Trophoblast cell (in vitro differentiated cells and primary cell): ENCODE results near the gene TSPAN5.

Source experiments
- DNase-seq, 2 donors: peaks; one replicate each; pipeline ENCODE4 v3.0.0-alpha.2; 2016
- H2AFZ ChIP-seq: 2 replicates; pipeline ENCODE4 v1.6.1; 2013; ENCODE audit warnings: low read length, moderate library complexity, mild to moderate bottlenecking; ENCODE audit not compliant: insufficient read depth, poor library complexity
- H2AK5ac ChIP-seq: 2 replicates; pipeline ENCODE4 v1.6.1; 2013; ENCODE audit warnings: mild to moderate bottlenecking, low read length
- H2BK120ac ChIP-seq: 2 replicates; pipeline ENCODE4 v1.6.1; 2013; ENCODE audit warnings: low read length, mild to moderate bottlenecking, moderate library complexity; ENCODE audit not compliant: insufficient read depth, poor library complexity
- H2BK12ac ChIP-seq: 2 replicates; pipeline ENCODE4 v1.6.1; 2013; ENCODE audit warnings: mild to moderate bottlenecking, low read length, moderate library complexity
- H2BK5ac ChIP-seq: 2 replicates; pipeline ENCODE4 v1.6.1; 2013; ENCODE audit warnings: low read length, low read depth, moderate library complexity, mild to moderate bottlenecking; ENCODE audit not compliant: poor library complexity
- H3K14ac ChIP-seq: 2 replicates; pipeline ENCODE4 v1.6.1; 2013; ENCODE audit warnings: mild to moderate bottlenecking, low read length
- H3K18ac ChIP-seq: 2 replicates; pipeline ENCODE4 v1.6.1; 2013; ENCODE audit warnings: mild to moderate bottlenecking, low read length
- H3K23ac ChIP-seq: 2 replicates; pipeline ENCODE4 v1.6.1; 2013; ENCODE audit warnings: low read length
- H3K27ac ChIP-seq: 2 replicates; pipeline ENCODE4 v1.5.1; 2013; ENCODE audit warnings: low read depth, mild to moderate bottlenecking, inconsistent platforms, low read length, moderate library complexity
- H3K27me3 ChIP-seq: 2 replicates; pipeline ENCODE4 v1.6.1; 2013; ENCODE audit warnings: inconsistent platforms, mild to moderate bottlenecking, low read length, moderate library complexity; ENCODE audit not compliant: insufficient read depth
- H3K36me3 ChIP-seq, 2 experiments: 1 replicate in 1 of 2; 2 replicates in 1 of 2; pipeline ENCODE4 v1.6.1; 2013; ENCODE audit warnings: low read length in 2 of 2, mild to moderate bottlenecking in 2 of 2, moderate library complexity in 1 of 2; ENCODE audit not compliant: insufficient read depth in 2 of 2, control insufficient read depth in 1 of 2
- H3K4ac ChIP-seq: 2 replicates; pipeline ENCODE4 v1.6.1; 2013; ENCODE audit warnings: low read depth, mild to moderate bottlenecking, low read length, moderate library complexity
- H3K4me1 ChIP-seq, 2 experiments: 1 replicate in 1 of 2; 2 replicates in 1 of 2; pipeline ENCODE4 v1.6.1; 2013; ENCODE audit warnings: low read length in 2 of 2, mild to moderate bottlenecking in 2 of 2, moderate library complexity in 1 of 2; ENCODE audit not compliant: insufficient read depth in 2 of 2, control insufficient read depth in 1 of 2
- H3K4me2 ChIP-seq: 2 replicates; pipeline ENCODE4 v1.6.1; 2013; ENCODE audit warnings: inconsistent platforms, mild to moderate bottlenecking, low read length, moderate library complexity
- H3K4me3 ChIP-seq: 2 replicates; pipeline ENCODE4 v1.5.1; 2013; ENCODE audit warnings: mild to moderate bottlenecking, low read depth, low read length, inconsistent platforms
- H3K79me1 ChIP-seq: one replicate; pipeline ENCODE4 v1.6.1; 2013; ENCODE audit warnings: low read length
- H3K79me2 ChIP-seq: 2 replicates; pipeline ENCODE4 v1.6.1; 2013; ENCODE audit warnings: low read length, mild to moderate bottlenecking; ENCODE audit not compliant: control insufficient read depth, insufficient read depth, poor library complexity
- H3K9ac ChIP-seq: 2 replicates; pipeline ENCODE4 v1.6.1; 2013; ENCODE audit warnings: mild to moderate bottlenecking, low read length
- H3K9me3 ChIP-seq: 2 replicates; pipeline ENCODE4 v1.6.1; 2013; ENCODE audit warnings: low read depth, mild to moderate bottlenecking, control low read depth, inconsistent platforms, low read length; ENCODE audit not compliant: insufficient read depth
- H4K12ac ChIP-seq: 2 replicates; pipeline ENCODE4 v1.6.1; 2013; ENCODE audit warnings: low read depth, mild to moderate bottlenecking, low read length, moderate library complexity
- H4K8ac ChIP-seq: 2 replicates; pipeline ENCODE4 v1.6.1; 2013; ENCODE audit warnings: low read depth, mild to moderate bottlenecking, low read length, moderate library complexity
- H4K91ac ChIP-seq: one replicate; pipeline ENCODE4 v1.6.1; 2013; ENCODE audit warnings: low read depth, mild to moderate bottlenecking, low read length, moderate library complexity
- WGBS: extraction: QIAGEN DNeasy Blood & Tissue Kit; methylation state at CpG from one replicate; pipeline ENCODE4 v1.1.7; 2013; ENCODE audit warnings: missing lambda C conversion rate; ENCODE audit not compliant: insufficient read length, insufficient coverage; ENCODE audit errors: extremely low coverage; 5-methylcytosine and 5-hydroxymethylcytosine counted together

Gene TSPAN5

DNA sequence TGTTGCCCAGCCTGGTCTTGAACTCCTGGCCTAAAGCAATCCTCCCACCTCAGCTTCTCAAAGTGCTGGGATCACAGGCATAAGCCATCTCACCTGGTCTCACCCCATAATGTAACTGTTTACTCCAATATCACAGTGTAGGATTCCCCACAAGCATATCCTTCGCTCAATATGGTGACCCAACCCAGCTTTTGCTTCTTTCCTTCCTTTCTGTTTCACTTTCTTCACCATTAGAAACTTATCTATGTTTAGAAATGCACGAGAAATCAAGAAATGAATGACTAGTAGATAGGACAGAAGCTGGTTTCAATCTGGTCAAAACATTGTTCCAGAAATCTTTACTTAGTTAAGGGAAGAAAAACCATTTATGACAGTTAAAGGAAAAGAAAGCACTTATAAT is 18.9 kb downstream of the TSPAN5 start:
- Histone ChIP-seq H3K18ac (no peak overlapping the region), H3K14ac (no peak overlapping the region), H2AK5ac (no peak overlapping the region), H3K9me3 (no peaks in the 10 kb centered on the region), H2AFZ (no peak overlapping the region), H3K23ac (no peak overlapping the region), H2BK120ac (no peak overlapping the region), H3K27ac (no peak overlapping the region), H4K8ac (no peak overlapping the region), H3K79me1 (no peaks in the 10 kb centered on the region), H3K27me3 (no peaks in the 10 kb centered on the region), H2BK5ac (no peak overlapping the region), H3K79me2 (no peaks in the 10 kb centered on the region), H3K4ac (no peak overlapping the region), H3K4me2 (no peak overlapping the region), H2BK12ac (no peak overlapping the region), H3K9ac (no peak overlapping the region), H3K4me1 (no peaks in the 10 kb centered on the region), H4K12ac (no peak overlapping the region), H3K36me3 (no peaks in the 10 kb centered on the region), H4K91ac (no peak overlapping the region), H3K4me3 (no peak overlapping the region)
- no peak for DNase-seq
- no CpG with 5 or more reads among the region's 2 CpGs for WGBS

DNA sequence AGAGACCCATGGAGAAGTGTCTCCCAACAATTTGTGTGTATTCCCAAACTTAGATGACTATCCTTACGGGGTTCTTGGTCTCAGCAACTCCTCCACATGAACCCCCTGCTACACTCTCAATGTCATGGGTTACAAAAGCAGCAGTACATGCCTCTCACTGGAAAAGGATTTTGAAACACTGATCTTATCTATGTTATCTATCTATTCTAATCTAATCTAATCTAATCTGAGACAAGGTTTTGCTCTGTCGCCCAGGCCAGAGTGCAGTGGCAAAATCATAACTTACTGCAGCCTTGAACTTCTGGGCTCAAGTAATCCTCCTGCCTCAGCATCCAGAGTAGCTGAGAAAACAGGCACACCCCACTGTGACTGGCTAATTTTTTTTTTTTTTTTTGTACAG is 19.3 kb downstream of the TSPAN5 start:
- DNase-seq, result peak in 1 of 2 donors; percentile 80
- no peaks in the 10 kb centered on the region for H3K36me3 ChIP-seq
- H4K8ac ChIP-seq, result no peak overlapping the region
- no peak overlapping the region for H3K4me2 ChIP-seq
- H4K12ac ChIP-seq, result no peak overlapping the region
- no peaks in the 10 kb centered on the region for H3K9me3 ChIP-seq
- H3K14ac ChIP-seq, result no peak overlapping the region
- no peaks in the 10 kb centered on the region for H3K79me2 ChIP-seq
- no peak overlapping the region for H4K91ac ChIP-seq
- no peak overlapping the region for H2AK5ac ChIP-seq
- WGBS, result no CpG with 5 or more reads among the region's 2 CpGs
- no peak overlapping the region for H3K18ac ChIP-seq
- no peaks in the 10 kb centered on the region for H3K4me1 ChIP-seq
- H3K9ac ChIP-seq, result no peak overlapping the region
- H3K4ac ChIP-seq, result no peak overlapping the region
- H3K27ac ChIP-seq, result no peak overlapping the region
- no peak overlapping the region for H2BK12ac ChIP-seq
- no peak overlapping the region for H2AFZ ChIP-seq
- H3K79me1 ChIP-seq, result no peaks in the 10 kb centered on the region
- H2BK5ac ChIP-seq, result no peak overlapping the region
- H3K27me3 ChIP-seq, result no peaks in the 10 kb centered on the region
- no peak overlapping the region for H3K4me3 ChIP-seq
- H2BK120ac ChIP-seq, result no peak overlapping the region
- no peak overlapping the region for H3K23ac ChIP-seq

DNA sequence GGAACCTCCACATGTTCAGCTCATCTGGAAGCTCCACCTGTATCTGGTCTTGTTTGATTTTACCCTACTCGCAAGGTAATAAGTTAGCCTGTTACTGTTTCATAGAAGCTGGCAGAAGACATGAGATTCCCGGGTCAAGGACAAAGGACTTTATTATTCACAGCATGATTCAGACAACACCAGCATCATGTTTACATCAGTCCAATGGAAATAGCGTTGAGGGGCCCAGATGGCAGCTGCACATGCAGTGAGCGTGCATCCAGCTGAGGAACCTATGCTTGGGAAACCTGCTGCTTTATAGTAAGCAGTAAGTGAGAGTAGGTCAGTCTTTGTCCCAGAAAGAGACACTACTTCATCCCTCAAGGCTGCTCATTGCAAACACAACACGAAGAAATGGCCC is 19.8 kb downstream of the TSPAN5 start:
- H4K8ac ChIP-seq, result no peak overlapping the region
- no peak overlapping the region for H3K14ac ChIP-seq
- no peak overlapping the region for H3K27ac ChIP-seq
- no peaks in the 10 kb centered on the region for H3K27me3 ChIP-seq
- no peak overlapping the region for H2BK120ac ChIP-seq
- H4K91ac ChIP-seq, result no peak overlapping the region
- no peak overlapping the region for H3K4me3 ChIP-seq
- H2AK5ac ChIP-seq, result no peak overlapping the region
- no peaks in the 10 kb centered on the region for H3K9me3 ChIP-seq
- no peak overlapping the region for H3K4ac ChIP-seq
- H3K9ac ChIP-seq, result peak overlapping the region; percentile 37
- H3K23ac ChIP-seq, result no peak overlapping the region
- H3K4me1 ChIP-seq, result no peaks in the 10 kb centered on the region
- H4K12ac ChIP-seq, result no peak overlapping the region
- peak in 1 of 2 donors; percentile 54 for DNase-seq
- no CpG with 5 or more reads among the region's 5 CpGs for WGBS
- H2AFZ ChIP-seq, result no peak overlapping the region
- H3K79me1 ChIP-seq, result no peaks in the 10 kb centered on the region
- H2BK12ac ChIP-seq, result no peak overlapping the region
- peak overlapping the region; percentile 46 for H3K18ac ChIP-seq
- no peaks in the 10 kb centered on the region for H3K79me2 ChIP-seq
- H2BK5ac ChIP-seq, result no peak overlapping the region
- H3K36me3 ChIP-seq, result no peaks in the 10 kb centered on the region
- no peak overlapping the region for H3K4me2 ChIP-seq

DNA sequence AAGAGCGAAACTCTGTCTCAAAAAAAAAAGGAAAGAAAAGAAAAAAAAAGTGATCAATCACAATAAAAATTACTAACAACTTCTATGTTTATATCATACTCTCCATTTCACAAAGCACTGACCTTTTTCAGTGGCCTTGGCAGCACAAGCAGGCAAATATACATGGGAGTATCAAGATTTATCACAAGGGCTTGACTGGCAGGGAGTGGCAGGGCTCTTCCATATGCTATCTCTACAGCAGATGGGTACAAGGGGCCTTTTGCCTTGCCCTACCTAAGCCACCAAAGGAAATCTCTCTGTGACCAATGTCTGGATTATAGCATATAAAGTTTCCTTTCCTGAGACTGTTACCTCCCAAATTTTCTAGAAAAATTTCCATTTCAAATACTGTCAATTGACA is 24.4 kb downstream of the TSPAN5 start:
- H3K4me1 ChIP-seq, result peaks cover 5 to 11% of the 10 kb centered on the region in 2 experiments
- H2BK12ac ChIP-seq, result no peak overlapping the region
- no peak for DNase-seq
- H3K79me2 ChIP-seq, result no peaks in the 10 kb centered on the region
- H3K4me2 ChIP-seq, result no peak overlapping the region
- no peaks in the 10 kb centered on the region for H3K27me3 ChIP-seq
- no peak overlapping the region for H3K23ac ChIP-seq
- no peak overlapping the region for H3K27ac ChIP-seq
- no peaks in the 10 kb centered on the region for H3K36me3 ChIP-seq
- H4K8ac ChIP-seq, result no peak overlapping the region
- H3K4ac ChIP-seq, result no peak overlapping the region
- H4K12ac ChIP-seq, result no peak overlapping the region
- no peak overlapping the region for H3K9ac ChIP-seq
- H2BK5ac ChIP-seq, result no peak overlapping the region
- H2BK120ac ChIP-seq, result no peak overlapping the region
- H2AK5ac ChIP-seq, result no peak overlapping the region
- H3K14ac ChIP-seq, result no peak overlapping the region
- H3K18ac ChIP-seq, result no peak overlapping the region
- no CpG with 5 or more reads among the region's 1 CpG for WGBS
- H4K91ac ChIP-seq, result no peak overlapping the region
- no peaks in the 10 kb centered on the region for H3K9me3 ChIP-seq
- H2AFZ ChIP-seq, result no peak overlapping the region
- no peak overlapping the region for H3K4me3 ChIP-seq
- no peaks in the 10 kb centered on the region for H3K79me1 ChIP-seq
